Activated CD8-positive, alpha-beta memory T cell treated with anti-CD3 and anti-CD28 coated beads, Interleukin-2, amount 50 U/mL, for 48 hours (primary cell): ENCODE measurements around the gene AP5S1.
"Not testable (repeated sequence)": the region's sequence is repeated elsewhere in the genome, so short reads cannot be mapped to it uniquely, and the experiment has no call there.

Source experiments
- DNase-seq: peaks from one replicate; pipeline ENCODE4 v3.0.0-alpha.2; 2020

AP5S1 gene

DNA sequence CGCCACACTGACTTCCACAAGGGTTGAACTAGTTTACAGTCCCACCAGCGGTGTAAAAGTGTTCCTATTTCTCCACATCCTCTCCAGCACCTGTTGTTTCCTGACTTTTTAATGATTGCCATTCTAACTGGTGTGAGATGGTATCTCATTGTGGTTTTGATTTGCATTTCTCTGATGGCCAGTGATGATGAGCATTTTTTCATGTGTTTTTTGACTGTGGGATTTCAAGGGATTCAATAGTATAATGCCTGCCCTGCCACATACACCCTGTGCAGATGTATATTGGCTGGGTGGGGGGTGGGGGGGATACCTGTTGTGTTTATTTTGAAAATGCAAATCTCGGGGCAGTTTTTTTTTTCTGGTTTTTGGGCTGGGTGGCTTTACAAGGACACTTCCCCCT is 26.2 kb upstream of the AP5S1 start:
- not testable (repeated sequence) for DNase-seq

DNA sequence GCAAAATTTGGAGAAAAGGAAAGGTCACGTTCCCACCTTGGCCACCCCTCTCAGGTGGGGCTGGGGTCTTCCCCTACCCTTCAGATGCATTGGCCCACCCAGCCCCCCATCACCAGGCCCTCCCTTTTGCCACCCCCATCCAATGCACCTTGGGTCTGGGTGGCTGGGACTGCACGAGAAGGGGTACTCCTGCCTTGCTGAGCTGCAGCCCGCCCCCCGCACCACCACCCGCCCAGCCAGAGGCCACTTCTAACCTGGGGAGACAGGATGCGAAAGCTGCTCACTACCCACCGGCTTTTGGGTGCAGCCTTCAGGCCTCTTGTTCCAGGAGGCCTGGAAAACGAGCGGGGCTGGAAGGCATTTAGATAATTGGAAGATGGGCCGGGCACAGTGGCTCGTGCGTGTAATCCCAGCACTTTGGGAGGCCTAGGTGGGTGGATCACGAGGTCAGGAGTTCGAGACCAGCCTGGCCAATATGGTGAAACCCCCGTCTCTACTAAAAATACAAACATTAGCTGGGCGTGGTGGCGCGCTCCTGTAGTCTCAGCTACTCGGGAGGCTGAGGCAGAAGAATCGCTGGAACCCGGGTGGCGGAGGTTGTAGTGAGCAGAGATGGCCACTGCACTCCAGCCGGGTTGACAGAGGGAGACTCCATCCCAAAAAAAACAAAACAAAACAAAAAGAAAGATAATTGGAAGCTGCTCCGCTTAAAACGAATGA is 25.5 kb upstream of the AP5S1 start:
- no peak for DNase-seq

DNA sequence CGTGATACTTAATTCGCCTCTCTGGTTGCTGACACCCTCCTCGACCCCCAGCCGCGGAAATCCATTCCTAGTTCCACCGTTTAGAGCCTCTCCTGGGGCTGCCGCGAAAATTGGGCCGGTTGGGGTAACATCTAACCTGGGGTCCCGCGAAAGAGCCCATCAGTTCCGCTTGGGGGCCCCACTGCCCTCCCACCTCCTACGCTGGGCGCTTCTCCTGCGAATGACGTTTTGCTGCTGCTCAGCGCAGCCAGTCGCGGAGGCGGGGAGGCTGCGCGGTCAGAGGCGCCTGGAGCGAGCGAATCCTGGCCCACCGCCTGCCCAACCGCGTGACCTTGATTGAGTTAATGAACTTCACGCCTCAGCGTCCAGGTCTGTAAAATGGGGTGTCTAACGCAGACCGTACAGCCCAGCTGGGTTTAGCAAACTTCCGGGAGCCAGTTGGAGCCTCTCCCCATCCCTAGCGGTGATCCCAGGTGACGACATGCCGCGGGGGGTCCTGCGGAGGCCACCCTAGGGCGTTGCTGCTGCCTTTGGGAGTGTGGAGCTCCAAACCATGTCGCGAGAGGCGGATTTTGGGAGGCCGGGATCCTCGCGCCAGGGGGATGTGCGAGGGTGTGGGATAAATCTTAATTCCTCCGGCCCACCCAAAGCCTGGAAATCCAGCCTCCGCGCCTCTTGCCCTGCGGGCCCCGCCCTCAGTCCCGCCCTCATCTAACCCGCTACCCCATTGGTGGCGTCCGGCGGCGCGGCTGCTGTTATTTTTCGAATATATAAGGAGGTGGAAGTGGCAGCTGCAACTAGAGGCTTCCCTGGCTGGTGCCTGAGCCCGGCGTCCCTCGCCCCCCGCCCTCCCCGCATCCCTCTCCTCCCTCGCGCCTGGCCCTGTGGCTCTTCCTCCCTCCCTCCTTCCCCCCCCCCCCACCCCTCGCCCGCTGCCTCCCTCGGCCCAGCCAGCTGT is 24.6 kb upstream of the AP5S1 start, which contains the start of gene CDC25B:
TSS of gene CDC25B (plus strand) at position 800 of the 958 bp plus-strand sequence. CDS start 222 bp downstream, outside the sequence.
- DNase-seq: peak; percentile 93

DNA sequence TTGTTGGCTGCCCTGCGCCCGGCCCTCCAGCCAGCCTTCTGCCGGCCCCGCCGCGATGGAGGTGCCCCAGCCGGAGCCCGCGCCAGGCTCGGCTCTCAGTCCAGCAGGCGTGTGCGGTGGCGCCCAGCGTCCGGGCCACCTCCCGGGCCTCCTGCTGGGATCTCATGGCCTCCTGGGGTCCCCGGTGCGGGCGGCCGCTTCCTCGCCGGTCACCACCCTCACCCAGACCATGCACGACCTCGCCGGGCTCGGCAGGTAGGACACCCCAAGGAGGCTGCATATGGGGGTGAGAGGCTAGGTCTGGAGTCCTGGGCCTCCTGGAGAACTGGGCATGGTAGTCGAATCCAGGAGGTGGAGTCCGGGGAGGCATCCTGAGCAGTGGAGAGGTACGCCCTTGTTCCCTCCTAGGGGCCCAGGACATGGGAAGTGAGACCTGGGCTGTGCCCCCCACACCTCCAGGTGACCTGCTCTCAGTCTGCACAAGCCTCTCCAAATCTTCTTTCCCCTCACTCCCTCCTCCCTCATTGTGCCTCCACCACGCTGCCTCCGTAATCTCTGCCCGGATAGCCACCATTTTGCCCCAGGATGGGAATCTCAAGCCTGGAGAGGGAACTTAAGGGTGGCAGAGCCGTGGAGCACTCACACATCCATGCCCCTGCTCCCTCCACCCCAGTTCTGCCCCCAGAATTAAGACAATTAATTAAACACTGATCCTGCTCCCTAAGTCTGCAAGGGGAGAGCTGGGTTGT is 23.7 kb upstream of the AP5S1 start:
- no peak for DNase-seq

DNA sequence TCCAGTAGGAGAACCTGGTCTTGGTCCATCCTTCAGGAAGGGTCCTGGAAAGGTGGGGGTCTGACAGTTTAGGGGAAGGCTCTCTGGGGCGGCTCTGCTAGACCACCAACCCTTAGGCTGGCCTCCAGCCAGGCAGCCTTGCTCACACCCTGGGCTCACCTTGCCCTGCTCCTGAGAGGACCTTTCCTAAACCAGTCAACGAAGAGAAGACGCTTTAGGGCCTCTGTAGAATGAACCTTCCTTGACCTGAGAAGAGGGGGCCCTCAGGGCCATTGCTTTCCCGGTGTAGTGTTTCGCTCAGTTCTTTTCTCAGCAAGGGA is 23.2 kb upstream of the AP5S1 start:
- DNase-seq: no peak

DNA sequence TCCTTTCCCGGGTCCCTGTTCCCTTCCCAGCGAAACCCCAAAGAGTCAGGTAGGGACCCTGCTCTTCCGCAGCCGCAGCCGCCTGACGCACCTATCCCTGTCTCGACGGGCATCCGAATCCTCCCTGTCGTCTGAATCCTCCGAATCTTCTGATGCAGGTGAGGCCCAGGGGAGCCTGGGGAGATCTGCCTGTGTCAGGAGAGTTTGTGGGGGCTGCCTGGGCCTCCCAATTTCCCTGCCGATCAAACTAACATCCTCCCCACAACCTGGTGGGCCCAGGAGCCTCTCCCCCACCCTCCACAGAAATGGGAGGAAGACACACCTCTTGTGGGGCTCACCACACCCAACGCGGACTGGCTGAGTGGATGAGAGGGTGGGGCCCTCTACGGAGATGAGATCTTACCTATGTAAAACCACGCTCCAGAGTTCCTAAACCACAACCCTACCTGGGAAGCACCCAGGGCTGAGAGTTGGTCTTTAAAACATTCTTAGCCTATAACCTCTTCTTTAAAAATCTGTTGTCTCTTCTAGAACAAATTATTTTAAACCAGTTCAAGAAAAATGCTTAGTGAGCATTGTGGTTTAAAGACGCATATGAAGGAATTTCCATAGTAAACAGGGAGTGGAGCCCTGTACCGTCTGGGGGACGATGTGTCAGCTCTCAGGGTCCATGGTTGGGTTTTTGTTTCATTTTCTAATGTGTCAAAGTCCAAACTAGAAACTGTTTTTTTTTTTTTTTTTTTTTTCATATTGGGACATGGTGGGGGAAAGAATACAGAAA is 22.6 kb upstream of the AP5S1 start:
- no peak for DNase-seq

DNA sequence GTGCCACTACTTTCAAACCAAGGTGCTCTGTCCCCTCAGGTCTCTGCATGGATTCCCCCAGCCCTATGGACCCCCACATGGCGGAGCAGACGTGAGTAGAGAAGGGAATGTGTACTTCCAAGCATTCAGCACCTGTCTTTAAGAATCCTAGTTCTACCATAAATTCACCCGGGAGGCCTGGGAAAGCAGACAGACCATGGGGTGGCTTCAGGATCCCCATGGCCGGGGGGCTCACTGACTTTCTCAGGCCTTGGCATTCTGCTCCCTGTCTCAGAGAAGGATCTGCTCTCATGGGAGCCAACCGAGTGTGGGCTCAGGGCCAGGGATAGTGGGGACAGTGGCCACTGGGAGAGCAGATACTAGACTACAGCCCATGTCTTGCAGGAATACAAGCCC is 22.0 kb upstream of the AP5S1 start:
- DNase-seq: no peak

DNA sequence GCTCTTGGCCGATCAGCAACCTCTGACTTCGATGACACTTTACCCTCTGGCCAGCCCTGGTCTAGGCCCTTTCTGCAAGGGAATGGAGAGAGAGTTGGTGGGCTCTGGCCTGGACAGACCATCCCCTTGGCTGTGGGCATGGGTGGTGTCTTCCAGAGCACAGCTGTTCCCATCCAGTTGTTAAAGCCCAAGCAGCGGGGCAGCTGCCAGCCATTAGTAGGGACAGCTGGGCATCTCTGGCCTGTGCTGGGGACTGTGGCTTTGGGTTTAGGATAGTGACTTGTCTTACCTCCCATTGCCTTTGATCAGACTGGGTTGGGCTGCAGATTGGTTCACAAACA is 21.5 kb upstream of the AP5S1 start:
- DNase-seq: no peak

DNA sequence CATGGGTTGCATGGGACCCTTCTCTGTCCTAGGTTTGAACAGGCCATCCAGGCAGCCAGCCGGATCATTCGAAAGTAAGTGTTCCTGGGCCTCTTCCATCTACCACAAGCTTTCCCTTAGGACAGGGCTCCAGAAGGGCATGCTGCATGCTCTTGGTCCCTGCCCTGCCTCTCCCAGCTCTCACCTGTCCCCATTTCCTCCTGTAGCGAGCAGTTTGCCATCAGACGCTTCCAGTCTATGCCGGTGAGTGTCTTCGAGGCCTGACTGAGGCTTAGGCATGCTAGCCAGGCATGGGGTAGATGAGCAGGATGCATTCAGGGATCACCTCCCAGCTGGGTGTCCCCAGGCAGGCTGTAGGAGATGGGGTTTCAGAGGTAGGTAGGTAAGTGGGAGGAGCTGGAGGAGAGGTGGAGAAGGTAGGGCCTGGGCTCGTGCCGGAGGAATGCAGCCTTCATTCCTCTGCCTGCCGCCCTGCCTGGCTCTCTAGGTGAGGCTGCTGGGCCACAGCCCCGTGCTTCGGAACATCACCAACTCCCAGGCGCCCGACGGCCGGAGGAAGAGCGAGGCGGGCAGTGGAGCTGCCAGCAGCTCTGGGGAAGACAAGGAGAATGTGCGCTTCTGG is 20.0 kb upstream of the AP5S1 start:
- DNase-seq: no peak

DNA sequence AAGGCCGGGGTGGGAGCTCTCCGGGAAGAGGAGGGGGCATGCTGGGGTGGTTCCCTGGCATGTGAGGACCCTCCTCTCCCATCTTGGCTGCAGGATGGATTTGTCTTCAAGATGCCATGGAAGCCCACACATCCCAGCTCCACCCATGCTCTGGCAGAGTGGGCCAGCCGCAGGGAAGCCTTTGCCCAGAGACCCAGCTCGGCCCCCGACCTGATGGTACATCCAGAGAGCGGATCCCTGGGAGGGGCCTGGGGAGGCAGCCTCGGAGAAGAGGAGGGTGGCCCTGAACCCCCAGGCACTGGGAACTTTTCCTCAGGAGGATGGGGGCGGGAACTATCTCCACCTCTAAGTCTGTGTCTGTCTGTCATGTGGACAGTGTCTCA is 19.5 kb upstream of the AP5S1 start:
- DNase-seq: no peak

DNA sequence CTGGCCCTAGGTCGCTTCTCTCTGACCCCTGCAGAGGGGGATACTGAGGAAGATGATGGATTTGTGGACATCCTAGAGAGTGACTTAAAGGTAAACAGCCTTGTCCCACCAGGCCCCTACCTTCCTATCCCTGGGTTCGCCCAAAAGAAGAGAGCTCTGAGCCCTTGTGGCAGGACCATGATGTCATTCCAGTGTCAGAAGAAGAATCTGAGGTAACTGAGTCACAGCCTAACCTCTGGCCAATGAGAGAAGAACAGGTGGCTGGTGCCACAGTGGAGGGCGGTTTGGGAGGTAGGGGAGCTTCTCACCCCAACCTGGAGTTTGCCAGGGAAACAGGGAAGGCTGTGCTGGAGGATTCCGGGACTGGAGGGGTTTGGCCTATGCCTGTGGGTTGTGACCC is 19.0 kb upstream of the AP5S1 start:
- no peak for DNase-seq

DNA sequence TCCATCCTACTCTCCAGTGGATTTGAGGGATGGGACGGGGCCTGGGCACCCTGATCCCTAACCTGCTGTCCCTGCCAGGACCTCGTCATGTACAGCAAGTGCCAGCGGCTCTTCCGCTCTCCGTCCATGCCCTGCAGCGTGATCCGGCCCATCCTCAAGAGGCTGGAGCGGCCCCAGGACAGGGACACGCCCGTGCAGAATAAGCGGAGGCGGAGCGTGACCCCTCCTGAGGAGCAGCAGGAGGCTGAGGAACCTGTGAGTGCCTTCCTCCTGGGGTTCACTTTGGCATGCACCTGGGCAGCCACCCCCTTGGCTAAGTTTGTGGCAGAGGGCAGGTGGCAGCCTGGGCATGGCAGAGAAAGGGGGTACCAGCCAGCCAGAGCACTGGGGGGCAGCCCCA is 18.5 kb upstream of the AP5S1 start:
- DNase-seq: no peak

DNA sequence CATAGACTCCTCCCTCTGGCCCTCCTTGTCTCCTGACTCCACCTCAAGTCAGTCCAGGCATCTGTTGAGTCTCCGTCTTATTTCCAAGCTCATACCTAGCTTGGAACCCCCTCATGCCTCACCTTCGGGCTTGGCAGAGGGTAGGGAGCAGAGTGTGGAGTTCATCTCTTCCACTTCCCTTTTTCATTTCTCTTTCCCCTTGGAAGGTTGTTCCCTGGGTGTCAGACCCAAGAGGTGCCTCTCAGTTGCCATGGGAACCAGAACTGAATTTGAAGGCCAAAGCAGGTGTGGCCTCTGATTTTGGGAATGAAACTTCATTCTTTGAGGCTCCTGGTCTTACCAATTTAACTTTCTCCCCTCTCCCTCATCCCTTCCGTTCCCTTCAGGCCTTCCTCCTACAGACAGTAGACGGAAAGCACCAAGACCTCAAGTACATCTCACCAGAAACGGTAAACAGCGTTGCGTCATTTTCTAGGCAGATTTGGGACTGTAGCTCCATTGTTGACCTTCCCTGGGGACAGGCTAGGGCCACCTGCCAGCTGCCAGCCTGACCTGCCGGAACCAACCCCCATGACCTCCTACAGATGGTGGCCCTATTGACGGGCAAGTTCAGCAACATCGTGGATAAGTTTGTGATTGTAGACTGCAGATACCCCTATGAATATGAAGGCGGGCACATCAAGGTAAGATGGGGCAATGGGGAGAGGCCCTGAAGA is 17.7 kb upstream of the AP5S1 start:
- no peak for DNase-seq

DNA sequence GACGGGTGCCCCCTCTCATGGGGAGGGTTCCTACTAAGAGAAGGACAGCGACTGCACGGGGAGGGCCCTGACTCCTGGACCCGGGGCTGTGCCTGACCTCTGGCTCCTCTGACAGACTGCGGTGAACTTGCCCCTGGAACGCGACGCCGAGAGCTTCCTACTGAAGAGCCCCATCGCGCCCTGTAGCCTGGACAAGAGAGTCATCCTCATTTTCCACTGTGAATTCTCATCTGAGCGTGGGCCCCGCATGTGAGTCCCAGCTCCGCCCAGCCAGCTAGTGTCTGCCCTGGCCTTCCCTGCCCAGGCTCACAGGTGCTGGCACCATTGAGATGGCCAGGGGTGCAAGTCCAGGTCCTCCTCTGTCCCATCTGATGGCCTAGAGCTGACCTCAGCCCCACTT is 17.1 kb upstream of the AP5S1 start:
- DNase-seq: no peak

DNA sequence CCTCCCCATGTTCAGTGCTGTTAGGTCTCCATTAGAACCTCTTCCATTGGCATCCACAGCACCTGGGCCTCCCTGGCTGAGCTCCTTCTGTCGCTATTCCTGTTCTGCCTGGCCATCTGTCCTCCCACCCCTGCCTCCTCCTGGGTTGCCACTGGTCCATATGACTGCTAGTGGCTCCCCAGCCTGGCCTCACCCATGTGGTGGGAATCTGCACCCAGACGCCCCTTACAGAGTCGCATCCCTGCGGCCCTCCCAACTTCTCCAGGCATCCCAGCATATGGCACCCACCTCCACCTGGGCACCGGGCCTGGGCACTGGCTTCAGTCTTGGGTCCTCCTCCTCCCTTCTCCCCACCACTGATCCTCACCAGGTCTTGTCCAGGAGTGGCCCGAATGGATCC is 16.5 kb upstream of the AP5S1 start:
- no peak for DNase-seq

DNA sequence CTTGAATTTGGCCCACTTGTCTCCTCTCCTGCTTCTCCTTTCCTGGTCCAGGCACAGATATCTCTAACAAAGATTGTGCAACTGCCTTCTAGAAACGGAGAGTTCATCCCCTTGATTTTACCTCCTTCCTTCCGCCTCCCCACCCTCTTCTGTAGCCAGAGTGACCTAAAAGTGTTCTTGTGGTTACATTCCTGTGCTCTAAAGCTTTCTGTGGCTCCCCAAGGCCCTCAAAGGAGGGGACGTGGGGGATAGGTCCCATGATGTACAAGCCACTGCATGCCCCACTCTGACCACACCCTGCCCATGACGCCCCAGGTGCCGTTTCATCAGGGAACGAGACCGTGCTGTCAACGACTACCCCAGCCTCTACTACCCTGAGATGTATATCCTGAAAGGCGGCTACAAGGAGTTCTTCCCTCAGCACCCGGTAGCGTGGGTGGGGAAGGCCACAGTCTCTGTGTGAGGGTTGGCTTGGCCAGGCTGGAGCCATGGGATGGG is 16.0 kb upstream of the AP5S1 start:
- DNase-seq: no peak

DNA sequence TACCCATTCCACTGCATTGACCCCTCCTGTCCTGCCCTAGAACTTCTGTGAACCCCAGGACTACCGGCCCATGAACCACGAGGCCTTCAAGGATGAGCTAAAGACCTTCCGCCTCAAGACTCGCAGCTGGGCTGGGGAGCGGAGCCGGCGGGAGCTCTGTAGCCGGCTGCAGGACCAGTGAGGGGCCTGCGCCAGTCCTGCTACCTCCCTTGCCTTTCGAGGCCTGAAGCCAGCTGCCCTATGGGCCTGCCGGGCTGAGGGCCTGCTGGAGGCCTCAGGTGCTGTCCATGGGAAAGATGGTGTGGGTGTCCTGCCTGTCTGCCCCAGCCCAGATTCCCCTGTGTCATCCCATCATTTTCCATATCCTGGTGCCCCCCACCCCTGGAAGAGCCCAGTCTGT is 15.6 kb upstream of the AP5S1 start:
- no peak for DNase-seq

DNA sequence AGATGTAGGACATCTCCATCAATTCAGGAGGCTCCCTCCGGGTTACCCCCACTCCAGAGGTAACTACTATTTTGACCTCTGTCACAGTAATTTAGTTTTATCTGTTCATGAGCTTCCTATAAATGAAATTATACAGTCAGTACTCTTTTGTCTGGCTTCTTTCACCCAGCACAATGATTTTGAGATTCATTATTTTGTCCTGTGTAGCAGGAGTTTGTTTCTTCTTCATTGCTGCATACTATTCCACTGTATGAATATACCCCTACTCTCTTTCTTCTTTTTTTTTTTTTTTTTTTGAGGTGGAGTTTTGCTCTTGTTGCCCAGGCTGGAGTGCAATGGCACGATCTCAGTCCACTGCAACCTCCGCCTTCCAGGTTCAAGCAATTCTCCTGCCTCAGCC is 11.8 kb upstream of the AP5S1 start:
- no peak for DNase-seq

DNA sequence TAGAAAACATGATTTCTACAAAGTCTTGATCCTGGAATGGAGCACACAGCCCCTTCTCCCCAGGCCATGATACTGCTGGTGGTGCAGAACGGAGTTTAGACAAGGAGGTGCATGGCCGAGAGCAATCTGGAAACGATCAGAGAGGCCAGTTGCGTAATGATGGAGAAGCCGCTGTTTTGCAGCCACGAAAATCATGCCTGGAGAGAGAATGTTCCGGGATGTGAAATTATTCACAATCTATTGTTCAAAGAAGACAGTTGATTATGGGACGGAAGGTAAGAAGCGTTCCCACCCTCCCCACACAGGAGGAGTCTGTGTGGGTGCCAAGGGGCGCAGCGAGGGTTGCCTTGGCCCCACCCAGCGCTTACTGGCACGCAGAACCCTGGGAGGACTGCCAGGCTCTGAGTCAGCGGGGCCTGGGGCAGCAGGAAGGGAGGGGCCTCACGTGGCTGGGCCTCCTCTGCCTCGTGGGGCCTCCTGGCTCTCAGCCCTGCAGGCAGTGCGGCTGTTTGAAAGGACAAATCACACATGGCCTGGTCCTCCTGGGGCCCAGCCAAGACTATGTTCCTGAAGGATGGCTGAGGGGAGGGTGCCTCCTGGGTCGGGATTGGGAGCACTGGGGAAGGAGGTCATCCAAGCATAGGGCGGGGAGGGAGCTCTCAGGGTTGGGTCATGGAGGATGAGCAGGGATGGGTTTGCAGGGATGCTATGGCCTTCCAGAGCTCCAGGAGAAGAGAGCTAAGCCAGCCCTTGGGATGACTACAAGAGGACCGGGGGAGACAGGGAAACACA is 8.7 kb upstream of the AP5S1 start:
- peak; percentile 92 for DNase-seq

DNA sequence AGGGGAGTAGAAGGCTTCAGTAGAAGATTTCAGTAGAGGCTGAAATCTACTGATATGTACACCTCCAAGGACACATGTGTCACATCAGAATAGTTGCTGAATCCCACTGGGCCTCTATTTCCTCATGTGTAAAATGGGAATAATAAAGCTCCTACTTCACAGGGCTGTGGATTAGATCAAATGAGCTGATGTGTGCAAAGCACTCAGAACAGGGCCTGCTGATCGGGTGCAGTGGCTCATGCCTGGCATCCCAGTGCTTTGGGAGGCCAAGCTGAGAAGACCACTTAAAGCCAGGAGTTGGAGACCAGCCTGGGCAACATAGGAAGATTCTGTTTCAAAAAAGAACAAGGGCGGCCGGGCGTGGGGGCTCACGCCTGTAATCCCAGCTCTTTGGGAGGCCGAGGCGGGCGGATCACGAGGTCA is 8.1 kb upstream of the AP5S1 start:
- no peak for DNase-seq
